ENCODE data around the gene DPP6.

DNA sequence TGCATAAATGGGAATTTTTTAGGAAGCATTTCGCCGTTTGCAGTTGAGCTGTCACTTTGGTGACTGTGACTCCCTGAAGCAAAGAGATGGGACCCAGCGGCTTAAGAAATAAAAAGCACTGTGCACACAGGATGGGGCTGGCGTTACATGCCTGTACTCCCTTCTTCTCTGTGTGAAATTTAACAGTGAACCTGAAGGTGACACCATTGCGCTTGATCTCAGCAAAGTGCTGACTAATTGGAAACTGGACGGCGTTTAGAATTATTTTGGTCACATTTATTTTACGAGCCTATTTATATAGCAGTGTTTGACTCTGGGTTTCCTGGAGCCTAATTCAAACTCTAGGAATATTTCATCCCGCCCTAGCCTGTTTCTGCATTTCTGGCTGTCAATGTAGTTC, 804.5 kb downstream of the DPP6 start:
- no peak for TF ChIP-seq POLR2AphosphoS5 (IDR thresholded peaks at IDR 0.05; ENCODE audit: borderline replicate concordance, low read depth, low read length)
- no peak for TF ChIP-seq FOXP2 (optimal IDR thresholded peaks at IDR 0.05; ENCODE audit: control extremely low read depth, extremely low read length, insufficient read depth)
